ENCODE results near the gene DPY19L1.

DNA sequence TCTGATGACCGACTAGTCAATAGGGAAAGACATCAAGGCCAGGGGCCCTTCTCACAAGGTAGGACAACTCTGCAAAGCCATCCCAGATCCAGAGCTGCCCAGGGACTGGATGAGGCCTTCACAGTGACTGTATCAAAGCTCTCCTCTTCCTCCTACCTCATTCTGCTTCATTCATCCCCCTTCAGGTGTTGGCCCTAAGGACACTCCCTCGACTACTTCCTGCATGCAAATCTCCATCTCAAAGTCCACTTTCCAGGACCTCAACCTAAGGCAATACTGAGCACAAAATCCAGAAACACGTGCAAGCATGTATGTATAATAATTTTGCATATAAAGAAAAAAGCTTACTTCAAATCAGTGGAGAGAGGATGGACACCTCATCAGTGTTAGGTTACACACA is 25.1 kb downstream of the DPY19L1 start:
- TF ChIP-seq POLR2AphosphoS5 (IDR thresholded peaks at IDR 0.05; ENCODE audit: low read depth, low read length): no peak
- TF ChIP-seq SIN3A (IDR thresholded peaks at IDR 0.05; ENCODE audit: borderline replicate concordance, insufficient read depth, low read length): no peak
- TF ChIP-seq, protein P1, sequence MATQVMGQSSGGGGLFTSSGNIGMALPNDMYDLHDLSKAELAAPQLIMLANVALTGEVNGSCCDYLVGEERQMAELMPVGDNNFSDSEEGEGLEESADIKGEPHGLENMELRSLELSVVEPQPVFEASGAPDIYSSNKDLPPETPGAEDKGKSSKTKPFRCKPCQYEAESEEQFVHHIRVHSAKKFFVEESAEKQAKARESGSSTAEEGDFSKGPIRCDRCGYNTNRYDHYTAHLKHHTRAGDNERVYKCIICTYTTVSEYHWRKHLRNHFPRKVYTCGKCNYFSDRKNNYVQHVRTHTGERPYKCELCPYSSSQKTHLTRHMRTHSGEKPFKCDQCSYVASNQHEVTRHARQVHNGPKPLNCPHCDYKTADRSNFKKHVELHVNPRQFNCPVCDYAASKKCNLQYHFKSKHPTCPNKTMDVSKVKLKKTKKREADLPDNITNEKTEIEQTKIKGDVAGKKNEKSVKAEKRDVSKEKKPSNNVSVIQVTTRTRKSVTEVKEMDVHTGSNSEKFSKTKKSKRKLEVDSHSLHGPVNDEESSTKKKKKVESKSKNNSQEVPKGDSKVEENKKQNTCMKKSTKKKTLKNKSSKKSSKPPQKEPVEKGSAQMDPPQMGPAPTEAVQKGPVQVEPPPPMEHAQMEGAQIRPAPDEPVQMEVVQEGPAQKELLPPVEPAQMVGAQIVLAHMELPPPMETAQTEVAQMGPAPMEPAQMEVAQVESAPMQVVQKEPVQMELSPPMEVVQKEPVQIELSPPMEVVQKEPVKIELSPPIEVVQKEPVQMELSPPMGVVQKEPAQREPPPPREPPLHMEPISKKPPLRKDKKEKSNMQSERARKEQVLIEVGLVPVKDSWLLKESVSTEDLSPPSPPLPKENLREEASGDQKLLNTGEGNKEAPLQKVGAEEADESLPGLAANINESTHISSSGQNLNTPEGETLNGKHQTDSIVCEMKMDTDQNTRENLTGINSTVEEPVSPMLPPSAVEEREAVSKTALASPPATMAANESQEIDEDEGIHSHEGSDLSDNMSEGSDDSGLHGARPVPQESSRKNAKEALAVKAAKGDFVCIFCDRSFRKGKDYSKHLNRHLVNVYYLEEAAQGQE (IDR thresholded peaks at IDR 0.05; ENCODE audit: insufficient read depth in 1 of 2, low read depth in 2 of 2, low read length in 2 of 2): no peak
- no peak for TF ChIP-seq TAF1 (IDR thresholded peaks at IDR 0.05; ENCODE audit: borderline replicate concordance, insufficient read depth, low read length)
